ENCODE measurements around the gene PLEKHG2. TPM values are rescaled to one million over a fixed set of nuclear protein-coding genes. Genes with fewer than 3 reads are reported as not detected.
A peak's percentile ranks its signal among the peaks of the same experiment; 100 is the strongest.

The PLEKHG2 gene
- polyA plus RNA-seq, 2 of the 4 experiments (the other 2 are of a cell fraction) = 21.6 to 41.7 TPM

GRCh38 chr19:39401549-39402345 is 10.7 kb upstream of the PLEKHG2 start (continued):
- TF ChIP-seq REST (IDR thresholded peaks at IDR 0.05) (no peak), ZFP36 (IDR thresholded peaks at IDR 0.05; ENCODE audit: borderline replicate concordance, partially characterized antibody) (no peak), JUNB (IDR thresholded peaks at IDR 0.05) (peak; percentile 45), HDAC2 (IDR thresholded peaks at IDR 0.05) (no peak), E2F6 (IDR thresholded peaks at IDR 0.05; ENCODE audit: borderline replicate concordance, low read depth) (peak; percentile 90), TP53 (CRISPR knock-in tag; IDR thresholded peaks at IDR 0.05) (no peak), GATA3 (IDR thresholded peaks at IDR 0.05; ENCODE audit: borderline replicate concordance) (no peak; the same call in 1 of the 2 replicates), ELK1 (IDR thresholded peaks at IDR 0.05; ENCODE audit: low read depth, low read length) (no peak), HOXB13 (CRISPR knock-in tag; IDR thresholded peaks at IDR 0.05; ENCODE audit: low read depth) (peak; percentile 98), BHLHE40 (IDR thresholded peaks at IDR 0.05; ENCODE audit: low read depth, low read length) (peak; percentile 66), RFX5 (IDR thresholded peaks at IDR 0.05) (no peak; the same call in 1 of the 2 replicates), RARB (CRISPR knock-in tag; IDR thresholded peaks at IDR 0.05) (no peak), HOXA7 (CRISPR knock-in tag; IDR thresholded peaks at IDR 0.05) (peak; percentile 92), FOSL2 (IDR thresholded peaks at IDR 0.05) (peak; percentile 47; the same call in 1 of the 2 replicates), FOSL2 (CRISPR knock-in tag; IDR thresholded peaks at IDR 0.05) (peak; percentile 73), PHF8 (IDR thresholded peaks at IDR 0.05; ENCODE audit: borderline replicate concordance, low read depth) (no peak), NPAS2 (CRISPR knock-in tag; IDR thresholded peaks at IDR 0.05; ENCODE audit: borderline replicate concordance) (no peak), USF2 (IDR thresholded peaks at IDR 0.05) (no peak), RAD21 (conservative IDR thresholded peaks at IDR 0.05 in 1 of 2, IDR thresholded peaks at IDR 0.05 in 1 of 2) (0 out of 5 replicates have a peak, but pooled peaks of 1 of the 2 experiments have one; percentile 8), CHD2 (IDR thresholded peaks at IDR 0.05; ENCODE audit: low read length, partially characterized antibody) (no peak), SREBF2 (IDR thresholded peaks at IDR 0.05) (no peak), TFCP2L1 (CRISPR knock-in tag; IDR thresholded peaks at IDR 0.05) (no peak), HEYL (CRISPR knock-in tag; IDR thresholded peaks at IDR 0.05) (peak; percentile 86; the same call in 1 of the 2 replicates), HMGXB4 (CRISPR knock-in tag; IDR thresholded peaks at IDR 0.05; ENCODE audit: borderline replicate concordance) (peak; percentile 65; the same call in 1 of the 2 replicates), ZC3H11A (IDR thresholded peaks at IDR 0.05) (no peak), CBX8 (IDR thresholded peaks at IDR 0.05) (no peak), ATOH8 (CRISPR knock-in tag; IDR thresholded peaks at IDR 0.05; ENCODE audit: low read depth) (peak; percentile 94), KDM5A (IDR thresholded peaks at IDR 0.05) (no peak), SMC3 (IDR thresholded peaks at IDR 0.05) (no peak; the same call in 2 of the 3 replicates), CBX2 (IDR thresholded peaks at IDR 0.05; ENCODE audit: borderline replicate concordance, low read depth) (no peak), EP300 (IDR thresholded peaks at IDR 0.05) (peak in 1 of 2 experiments; percentile 56; a peak in 1 of 5 replicates), CHD4 (IDR thresholded peaks at IDR 0.05; ENCODE audit: borderline replicate concordance) (no peak), MYC (IDR thresholded peaks at IDR 0.05; ENCODE audit: borderline replicate concordance, low read length) (peak; percentile 67)

All from A549 (cell line).